Caco-2 (cell line): ENCODE measurements around the gene EPS8L3. TPM values are rescaled to one million over a fixed set of nuclear protein-coding genes. Genes with fewer than 3 reads are reported as not detected.
"Not testable (repeated sequence)": the region's sequence is repeated elsewhere in the genome, so short reads cannot be mapped to it uniquely, and the experiment has no call there.

Experiments
- BruUV-seq: library from RNA; stranded (reverse); fragments of 400-500 nt; replicated peaks from 2 replicates; lab custom pipeline; 2021; lab: Mats Ljungman, UMichigan
- CTCF ChIA-PET: fragments of 300-600 bp; sonication (Branson Sonifier 250); formaldehyde crosslinking; loops from one replicate; lab custom pipeline; 2022; ENCODE audit warnings: antibody characterized with exemption; lab: Charles Lee
- POLR2A ChIA-PET: fragments of 300-600 bp; sonication (Branson Sonifier 250); formaldehyde crosslinking; loops from one replicate; lab custom pipeline; 2022; ENCODE audit warnings: antibody characterized with exemption; lab: Charles Lee
- DNase-seq, 2 experiments: peaks; one replicate each; pipeline versions ENCODE4 v3.0.0 to v3.0.0-alpha.2; 2020 to 2022
- H3K27me3 ChIP-seq: replicated peaks from 2 replicates; pipeline ENCODE4 v1.6.0; 2011; ENCODE audit warnings: low read length; ENCODE audit not compliant: control insufficient read depth, insufficient read depth
- H3K36me3 ChIP-seq: 2 replicates; pipeline ENCODE4 v1.5.1; 2011; ENCODE audit warnings: low read length; ENCODE audit not compliant: control insufficient read depth, insufficient read depth
- H3K4me1 ChIP-seq: fragments of 250-450 bp; sonication (Bioruptor Pico); 2 replicates; pipeline ENCODE4 v1.5.1; 2020; ENCODE audit warnings: mild to moderate bottlenecking
- H3K4me3 ChIP-seq: 2 replicates; pipeline ENCODE4 v1.5.1; 2011; ENCODE audit warnings: low read depth, mild to moderate bottlenecking, control low read depth, low read length
- H3K9me3 ChIP-seq: fragments of 250-450 bp; sonication (Bioruptor Pico); 2 replicates; pipeline ENCODE4 v1.5.1; 2020; ENCODE audit warnings: mild to moderate bottlenecking, moderate library complexity
- H3K27ac Mint-ChIP-seq: one replicate; pipeline ENCODE4 v1.8.0; 2022; ENCODE audit warnings: mixed read lengths; ENCODE audit not compliant: unreplicated experiment
- H3K27me3 Mint-ChIP-seq: one replicate; pipeline ENCODE4 v1.8.0; 2022; ENCODE audit warnings: mixed read lengths; ENCODE audit not compliant: insufficient read depth, unreplicated experiment
- H3K36me3 Mint-ChIP-seq: one replicate; pipeline ENCODE4 v1.8.0; 2022; ENCODE audit warnings: mild to moderate bottlenecking, mixed read lengths; ENCODE audit not compliant: insufficient read depth, unreplicated experiment
- H3K4me1 Mint-ChIP-seq: one replicate; pipeline ENCODE4 v1.8.0; 2022; ENCODE audit warnings: low read depth, mixed read lengths; ENCODE audit not compliant: unreplicated experiment
- H3K4me3 Mint-ChIP-seq: one replicate; pipeline ENCODE4 v1.8.0; 2022; ENCODE audit warnings: mild to moderate bottlenecking, moderate library complexity, mixed read lengths; ENCODE audit not compliant: unreplicated experiment
- H3K9me3 Mint-ChIP-seq: one replicate; pipeline ENCODE4 v1.8.0; 2022; ENCODE audit warnings: mixed read lengths; ENCODE audit not compliant: unreplicated experiment
- intact Hi-C: fragments of 100-400 bp; cut with micrococcal nuclease; formaldehyde crosslinking; loops from one replicate; pipeline ENCODE4 v1.10.0; 2022; ENCODE audit not compliant: unreplicated experiment
- total RNA-seq: library from RNA; stranded (reverse); gene quantifications from 2 replicates; pipeline ENCODE4 v1.2.3, GENCODE V29; 2022
- TF ChIP-seq, protein P1 (sequence below), 2 experiments: fragments of 200-600 bp in 1 of 2; IDR thresholded peaks; 1 replicate in 1 of 2; 2 replicates in 1 of 2; pipeline versions ENCODE4 v1.5.1 to v1.8.0; 2011 to 2022; ENCODE audit warnings: antibody characterized with exemption in 1 of 2, control low read depth in 1 of 2, inconsistent platforms in 1 of 2, low read depth in 1 of 2, low read length in 1 of 2, mild to moderate bottlenecking in 1 of 2, moderate library complexity in 1 of 2; ENCODE audit not compliant: insufficient read depth in 1 of 2, severe bottlenecking in 1 of 2, unreplicated experiment in 1 of 2

The EPS8L3 gene
- total RNA-seq, 1 experiment from 2014 or later: 15.3 TPM

DNA sequence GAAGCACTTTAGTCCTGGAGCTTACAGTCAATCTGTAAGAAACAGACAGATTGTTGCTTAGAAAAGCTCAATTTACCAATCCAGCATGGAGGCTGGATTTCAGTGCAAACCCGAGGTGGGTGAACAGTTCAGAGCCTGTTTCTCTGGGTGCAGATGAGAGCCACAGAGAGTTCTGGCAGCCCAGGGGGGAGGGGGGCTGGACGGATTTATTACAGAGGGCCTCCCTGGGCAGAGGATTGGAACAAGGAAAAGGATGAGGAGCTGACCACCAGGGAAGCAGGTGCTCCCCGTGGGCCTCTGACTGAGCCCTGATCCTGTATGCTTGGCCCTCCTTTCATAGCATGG, 38.0 kb upstream of the EPS8L3 start:
- Histone ChIP-seq H3K27me3 (no peaks in the 10 kb centered on the region), H3K36me3 (no peaks in the 10 kb centered on the region), H3K4me3 (no peak overlapping the region), H3K4me1 (no peaks in the 10 kb centered on the region), H3K9me3 (no peaks in the 10 kb centered on the region)
- CTCF ChIA-PET: interaction anchor here (0.8 kb wide), 1 partner anchor 182 kb away, joined by 3 read pairs; the partner anchor contains the start of gene AHCYL1
- no peaks in the 10 kb centered on the region for H3K4me1 Mint-ChIP-seq
- no peaks in the 10 kb centered on the region for H3K9me3 Mint-ChIP-seq
- TF ChIP-seq, protein P1, sequence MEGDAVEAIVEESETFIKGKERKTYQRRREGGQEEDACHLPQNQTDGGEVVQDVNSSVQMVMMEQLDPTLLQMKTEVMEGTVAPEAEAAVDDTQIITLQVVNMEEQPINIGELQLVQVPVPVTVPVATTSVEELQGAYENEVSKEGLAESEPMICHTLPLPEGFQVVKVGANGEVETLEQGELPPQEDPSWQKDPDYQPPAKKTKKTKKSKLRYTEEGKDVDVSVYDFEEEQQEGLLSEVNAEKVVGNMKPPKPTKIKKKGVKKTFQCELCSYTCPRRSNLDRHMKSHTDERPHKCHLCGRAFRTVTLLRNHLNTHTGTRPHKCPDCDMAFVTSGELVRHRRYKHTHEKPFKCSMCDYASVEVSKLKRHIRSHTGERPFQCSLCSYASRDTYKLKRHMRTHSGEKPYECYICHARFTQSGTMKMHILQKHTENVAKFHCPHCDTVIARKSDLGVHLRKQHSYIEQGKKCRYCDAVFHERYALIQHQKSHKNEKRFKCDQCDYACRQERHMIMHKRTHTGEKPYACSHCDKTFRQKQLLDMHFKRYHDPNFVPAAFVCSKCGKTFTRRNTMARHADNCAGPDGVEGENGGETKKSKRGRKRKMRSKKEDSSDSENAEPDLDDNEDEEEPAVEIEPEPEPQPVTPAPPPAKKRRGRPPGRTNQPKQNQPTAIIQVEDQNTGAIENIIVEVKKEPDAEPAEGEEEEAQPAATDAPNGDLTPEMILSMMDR (IDR thresholded peaks at IDR 0.05; ENCODE audit: insufficient read depth in 1 of 2, low read depth in 1 of 2, low read length in 1 of 2, severe bottlenecking in 1 of 2, unreplicated experiment in 1 of 2): no peak
- no peak for DNase-seq
- intact Hi-C loops: no loop called here
- H3K4me3 Mint-ChIP-seq: no peak overlapping the region
- no TSS peak for BruUV-seq
- POLR2A ChIA-PET: no interaction called here
- peaks cover 4% of the 10 kb centered on the region for H3K36me3 Mint-ChIP-seq
- no peaks in the 10 kb centered on the region for H3K27me3 Mint-ChIP-seq
- no peak overlapping the region for H3K27ac Mint-ChIP-seq

DNA sequence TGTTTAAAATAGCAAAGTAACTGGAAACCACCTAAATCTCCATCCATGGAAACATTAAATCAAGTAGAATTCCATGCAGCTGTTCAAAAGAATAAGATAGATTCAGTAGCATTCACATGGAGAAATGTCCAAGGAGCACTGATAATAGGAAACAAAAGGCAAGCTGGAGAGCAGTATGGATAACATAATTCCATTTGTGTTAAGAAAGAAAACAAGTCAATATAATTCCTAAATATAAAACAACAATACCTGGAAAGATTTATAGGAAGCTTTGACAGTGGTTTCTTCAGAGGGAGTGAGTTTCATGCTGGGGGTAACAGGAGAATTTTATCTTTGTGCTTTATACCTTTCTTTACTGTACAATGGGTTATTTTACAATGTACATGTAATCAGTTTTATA, 36.6 kb upstream of the EPS8L3 start:
- Histone ChIP-seq H3K27me3 (no peaks in the 10 kb centered on the region), H3K4me3 (no peak overlapping the region), H3K4me1 (no peaks in the 10 kb centered on the region), H3K9me3 (no peaks in the 10 kb centered on the region), H3K36me3 (no peaks in the 10 kb centered on the region)
- BruUV-seq: no TSS peak
- ChIA-PET CTCF (interaction anchor here (0.7 kb wide), 1 partner anchor 142 kb away, joined by 3 read pairs; no protein-coding TSS in a partner anchor), POLR2A (no interaction called here)
- no peaks in the 10 kb centered on the region for H3K36me3 Mint-ChIP-seq
- intact Hi-C loops: no loop called here
- H3K9me3 Mint-ChIP-seq: no peaks in the 10 kb centered on the region
- no peak overlapping the region for H3K27ac Mint-ChIP-seq
- TF ChIP-seq, protein P1 (IDR thresholded peaks at IDR 0.05; ENCODE audit: insufficient read depth in 1 of 2, low read depth in 1 of 2, low read length in 1 of 2, severe bottlenecking in 1 of 2, unreplicated experiment in 1 of 2): no peak
- no peak for DNase-seq
- H3K4me1 Mint-ChIP-seq: no peaks in the 10 kb centered on the region
- no peaks in the 10 kb centered on the region for H3K27me3 Mint-ChIP-seq
- no peak overlapping the region for H3K4me3 Mint-ChIP-seq

DNA sequence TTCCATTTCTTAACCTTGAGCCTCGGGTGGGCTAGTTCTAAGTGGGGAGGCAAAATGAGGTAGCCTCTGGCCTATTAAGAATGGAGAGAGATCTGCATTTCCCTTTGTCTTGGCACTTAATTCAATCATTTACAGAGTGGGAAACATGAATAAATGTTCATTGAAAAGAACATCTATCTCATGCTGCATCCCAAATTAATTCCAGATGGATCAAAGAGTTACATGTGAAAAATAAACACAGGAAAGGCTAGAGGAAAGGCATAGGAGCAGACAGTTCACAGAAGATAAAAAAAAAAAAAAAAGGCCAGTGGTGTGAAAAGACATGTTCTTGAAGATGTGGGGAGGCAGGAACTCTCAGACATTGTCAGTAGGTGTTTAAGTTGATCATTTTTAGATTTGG, 35.7 kb upstream of the EPS8L3 start:
- Histone ChIP-seq H3K4me3 (no peak overlapping the region), H3K27me3 (no peaks in the 10 kb centered on the region), H3K4me1 (no peaks in the 10 kb centered on the region), H3K36me3 (no peaks in the 10 kb centered on the region), H3K9me3 (no peaks in the 10 kb centered on the region)
- intact Hi-C loops: no loop called here
- BruUV-seq: no TSS peak
- Mint-ChIP-seq H3K4me3 (no peak overlapping the region), H3K4me1 (no peaks in the 10 kb centered on the region), H3K36me3 (no peaks in the 10 kb centered on the region), H3K9me3 (no peaks in the 10 kb centered on the region), H3K27me3 (no peaks in the 10 kb centered on the region), H3K27ac (no peak overlapping the region)
- CTCF ChIA-PET: interaction anchor here (0.7 kb wide), 1 partner anchor 143 kb away, joined by 3 read pairs; no protein-coding TSS in a partner anchor
- TF ChIP-seq, protein P1 (IDR thresholded peaks at IDR 0.05; ENCODE audit: insufficient read depth in 1 of 2, low read depth in 1 of 2, low read length in 1 of 2, severe bottlenecking in 1 of 2, unreplicated experiment in 1 of 2): no peak
- no peak for DNase-seq
- POLR2A ChIA-PET: no interaction called here

DNA sequence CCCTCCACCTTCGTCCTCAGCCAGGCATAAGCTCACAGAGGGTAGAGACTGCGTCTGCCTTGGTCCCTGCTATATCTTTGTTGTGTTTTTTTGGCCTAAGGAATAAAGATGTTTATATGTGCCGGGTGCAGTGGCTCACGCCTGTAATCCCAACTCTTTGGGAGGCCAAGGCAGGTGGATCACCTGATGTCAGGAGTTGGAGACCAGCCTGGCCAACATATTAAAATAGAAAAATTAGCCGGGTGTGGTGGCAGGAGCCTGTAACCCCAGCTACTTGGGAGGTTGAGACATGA, 33.5 kb upstream of the EPS8L3 start:
- intact Hi-C loops, POLR2A ChIA-PET: not testable (repeated sequence)

More for the DNA sequence above, 33.5 kb upstream of the EPS8L3 start:
- H3K9me3 ChIP-seq, H3K4me3 Mint-ChIP-seq, H3K4me3 ChIP-seq, H3K4me1 Mint-ChIP-seq, H3K9me3 Mint-ChIP-seq, H3K27ac Mint-ChIP-seq, DNase-seq, H3K36me3 ChIP-seq, CTCF ChIA-PET, H3K27me3 ChIP-seq, BruUV-seq, H3K36me3 Mint-ChIP-seq, H3K27me3 Mint-ChIP-seq, H3K4me1 ChIP-seq: not testable (repeated sequence)
